ENCODE results near the gene CREBBP.

The CREBBP gene

GRCh38 chr16:3752984-3753383 lies 127.5 kb downstream of the CREBBP start:
- TF ChIP-seq ZNF274 (IDR thresholded peaks at IDR 0.05; ENCODE audit: low read depth, low read length) (no peak), SUZ12 (IDR thresholded peaks at IDR 0.05; ENCODE audit: extremely low read depth, insufficient read depth, insufficient read length) (no peak), YY1 (IDR thresholded peaks at IDR 0.05; ENCODE audit: insufficient read depth, insufficient read length) (no peak)
- Histone ChIP-seq H3K27me3 (ENCODE audit: insufficient read depth, insufficient read length) (no peaks in the 10 kb centered on the region), H3K4me3 (ENCODE audit: insufficient read length, low read depth) (no peak overlapping the region), H3K9ac (ENCODE audit: insufficient read length, low read depth) (no peak overlapping the region), H3K9me3 (ENCODE audit: insufficient read depth, low read length) (no peaks in the 10 kb centered on the region), H3K36me3 (ENCODE audit: insufficient read depth, insufficient read length, low read length) (peaks cover 71% of the 10 kb centered on the region), H3K4me1 (ENCODE audit: insufficient read depth, insufficient read length) (no peaks in the 10 kb centered on the region)
- DNase-seq (ENCODE audit: low read depth, low spot score): no peak

- no peaks in the 10 kb centered on the region for H3K27me3 ChIP-seq (ENCODE audit: insufficient read depth, insufficient read length)
- H3K36me3 ChIP-seq (ENCODE audit: insufficient read depth, insufficient read length, low read length): peaks cover 66% of the 10 kb centered on the region
- H3K9me3 ChIP-seq (ENCODE audit: insufficient read depth, low read length): no peaks in the 10 kb centered on the region
- H3K4me3 ChIP-seq (ENCODE audit: insufficient read length, low read depth): no peak overlapping the region
- TF ChIP-seq YY1 (IDR thresholded peaks at IDR 0.05; ENCODE audit: insufficient read depth, insufficient read length): no peak
- no peak for TF ChIP-seq ZNF274 (IDR thresholded peaks at IDR 0.05; ENCODE audit: low read depth, low read length)
- no peak for TF ChIP-seq SUZ12 (IDR thresholded peaks at IDR 0.05; ENCODE audit: extremely low read depth, insufficient read depth, insufficient read length)
- H3K9ac ChIP-seq (ENCODE audit: insufficient read length, low read depth): no peak overlapping the region
- H3K4me1 ChIP-seq (ENCODE audit: insufficient read depth, insufficient read length): no peaks in the 10 kb centered on the region
- no peak for DNase-seq (ENCODE audit: low read depth, low spot score)
Measured at GRCh38 chr16:3751878-3752277, 128.6 kb downstream of the CREBBP start.

DNA sequence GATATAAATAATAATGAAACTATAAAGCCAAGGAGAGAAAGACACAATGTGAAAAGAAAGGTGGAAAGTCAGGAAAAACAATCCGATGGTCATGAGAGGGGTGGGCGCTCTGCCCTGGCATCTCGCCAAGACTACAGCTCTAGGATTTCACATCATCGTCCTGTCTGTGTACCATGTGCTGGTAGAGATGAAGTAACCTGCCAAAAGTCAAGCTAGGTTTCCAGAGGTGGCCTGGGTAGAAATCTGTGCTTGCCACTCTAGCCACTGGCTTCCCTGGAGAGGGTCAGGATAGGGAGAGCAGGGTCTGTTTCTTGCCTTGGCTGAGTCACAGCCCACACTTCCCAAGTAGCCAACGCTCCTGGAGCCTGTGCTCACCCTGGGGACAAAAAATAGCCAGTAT lies 132.2 kb downstream of the CREBBP start:
- Histone ChIP-seq H3K27me3 (ENCODE audit: insufficient read depth, insufficient read length) (no peaks in the 10 kb centered on the region), H3K36me3 (ENCODE audit: insufficient read depth, insufficient read length, low read length) (peaks cover 60% of the 10 kb centered on the region), H3K4me3 (ENCODE audit: insufficient read length, low read depth) (no peak overlapping the region), H3K9ac (ENCODE audit: insufficient read length, low read depth) (no peak overlapping the region), H3K4me1 (ENCODE audit: insufficient read depth, insufficient read length) (peaks cover 3% of the 10 kb centered on the region), H3K9me3 (ENCODE audit: insufficient read depth, low read length) (no peaks in the 10 kb centered on the region)
- DNase-seq (ENCODE audit: low read depth, low spot score): no peak
- TF ChIP-seq ZNF274 (IDR thresholded peaks at IDR 0.05; ENCODE audit: low read depth, low read length): no peak
- no peak for TF ChIP-seq YY1 (IDR thresholded peaks at IDR 0.05; ENCODE audit: insufficient read depth, insufficient read length)
- TF ChIP-seq SUZ12 (IDR thresholded peaks at IDR 0.05; ENCODE audit: extremely low read depth, insufficient read depth, insufficient read length): no peak

- Histone ChIP-seq H3K4me3 (ENCODE audit: insufficient read length, low read depth) (no peak overlapping the region), H3K9ac (ENCODE audit: insufficient read length, low read depth) (no peak overlapping the region), H3K4me1 (ENCODE audit: insufficient read depth, insufficient read length) (peaks cover 3% of the 10 kb centered on the region), H3K9me3 (ENCODE audit: insufficient read depth, low read length) (no peaks in the 10 kb centered on the region), H3K36me3 (ENCODE audit: insufficient read depth, insufficient read length, low read length) (peaks cover 66% of the 10 kb centered on the region), H3K27me3 (ENCODE audit: insufficient read depth, insufficient read length) (no peaks in the 10 kb centered on the region)
- TF ChIP-seq SUZ12 (IDR thresholded peaks at IDR 0.05; ENCODE audit: extremely low read depth, insufficient read depth, insufficient read length) (no peak), ZNF274 (IDR thresholded peaks at IDR 0.05; ENCODE audit: low read depth, low read length) (no peak), YY1 (IDR thresholded peaks at IDR 0.05; ENCODE audit: insufficient read depth, insufficient read length) (no peak)
- no peak for DNase-seq (ENCODE audit: low read depth, low spot score)
Measured at GRCh38 chr16:3745751-3746355, 134.7 kb downstream of the CREBBP start.

DNA sequence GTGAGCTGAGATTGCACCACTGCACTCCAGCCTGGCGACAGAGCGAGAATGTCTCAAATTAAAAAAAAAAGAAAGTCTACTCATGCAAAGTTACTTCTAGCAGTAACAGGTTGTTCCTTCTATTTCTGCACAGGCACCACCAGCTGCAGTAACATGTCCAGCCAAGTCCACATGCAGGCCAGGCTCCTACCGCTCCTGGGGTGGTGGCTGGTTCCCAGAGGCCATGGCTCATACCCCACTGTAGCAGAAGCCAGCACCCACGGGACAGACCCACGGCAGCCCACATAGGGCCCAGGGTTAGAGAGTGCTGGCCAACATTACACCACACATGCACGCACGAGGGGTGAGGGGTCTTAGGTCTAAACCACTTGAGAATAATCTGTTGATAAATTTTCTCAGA lies 136.5 kb downstream of the CREBBP start:
- no peak for DNase-seq (ENCODE audit: low read depth, low spot score)
- H3K9me3 ChIP-seq (ENCODE audit: insufficient read depth, low read length): no peaks in the 10 kb centered on the region
- H3K4me1 ChIP-seq (ENCODE audit: insufficient read depth, insufficient read length): peaks cover 3% of the 10 kb centered on the region
- peaks cover 70% of the 10 kb centered on the region for H3K36me3 ChIP-seq (ENCODE audit: insufficient read depth, insufficient read length, low read length)
- H3K4me3 ChIP-seq (ENCODE audit: insufficient read length, low read depth): no peak overlapping the region
- H3K27me3 ChIP-seq (ENCODE audit: insufficient read depth, insufficient read length): no peaks in the 10 kb centered on the region
- no peak for TF ChIP-seq YY1 (IDR thresholded peaks at IDR 0.05; ENCODE audit: insufficient read depth, insufficient read length)
- no peak for TF ChIP-seq ZNF274 (IDR thresholded peaks at IDR 0.05; ENCODE audit: low read depth, low read length)
- TF ChIP-seq SUZ12 (IDR thresholded peaks at IDR 0.05; ENCODE audit: extremely low read depth, insufficient read depth, insufficient read length): no peak
- no peak overlapping the region for H3K9ac ChIP-seq (ENCODE audit: insufficient read length, low read depth)

- peaks cover 80% of the 10 kb centered on the region for H3K36me3 ChIP-seq (ENCODE audit: insufficient read depth, insufficient read length, low read length)
- no peak for TF ChIP-seq SUZ12 (IDR thresholded peaks at IDR 0.05; ENCODE audit: extremely low read depth, insufficient read depth, insufficient read length)
- TF ChIP-seq ZNF274 (IDR thresholded peaks at IDR 0.05; ENCODE audit: low read depth, low read length): no peak
- TF ChIP-seq YY1 (IDR thresholded peaks at IDR 0.05; ENCODE audit: insufficient read depth, insufficient read length): no peak
- no peaks in the 10 kb centered on the region for H3K9me3 ChIP-seq (ENCODE audit: insufficient read depth, low read length)
- H3K4me3 ChIP-seq (ENCODE audit: insufficient read length, low read depth): no peak overlapping the region
- DNase-seq (ENCODE audit: low read depth, low spot score): no peak
- no peak overlapping the region for H3K9ac ChIP-seq (ENCODE audit: insufficient read length, low read depth)
- H3K27me3 ChIP-seq (ENCODE audit: insufficient read depth, insufficient read length): no peaks in the 10 kb centered on the region
- H3K4me1 ChIP-seq (ENCODE audit: insufficient read depth, insufficient read length): peaks cover 14% of the 10 kb centered on the region
Measured at GRCh38 chr16:3740934-3741333, 139.6 kb downstream of the CREBBP start.

- Histone ChIP-seq H3K9ac (ENCODE audit: insufficient read length, low read depth) (no peak overlapping the region), H3K36me3 (ENCODE audit: insufficient read depth, insufficient read length, low read length) (peaks cover 85% of the 10 kb centered on the region), H3K27me3 (ENCODE audit: insufficient read depth, insufficient read length) (no peaks in the 10 kb centered on the region), H3K4me1 (ENCODE audit: insufficient read depth, insufficient read length) (peaks cover 19% of the 10 kb centered on the region), H3K4me3 (ENCODE audit: insufficient read length, low read depth) (no peak overlapping the region), H3K9me3 (ENCODE audit: insufficient read depth, low read length) (peaks cover 1% of the 10 kb centered on the region; the same call in 1 of the 2 replicates)
- DNase-seq (ENCODE audit: low read depth, low spot score): no peak
- no peak for TF ChIP-seq SUZ12 (IDR thresholded peaks at IDR 0.05; ENCODE audit: extremely low read depth, insufficient read depth, insufficient read length)
- no peak for TF ChIP-seq YY1 (IDR thresholded peaks at IDR 0.05; ENCODE audit: insufficient read depth, insufficient read length)
Measured at GRCh38 chr16:3740186-3740585, 140.3 kb downstream of the CREBBP start.
